GM12878 (cell line): Measurements from ENCODE around the gene OCA2. TPM values are rescaled to one million over a fixed set of nuclear protein-coding genes. Genes with fewer than 3 reads are reported as not detected.

Experiments
- ATAC-seq: fragments of 200-7000 bp; cut with Tn5 transposase; 3 replicates; pipeline ENCODE4 v1.9.1; 2020; ENCODE audit warnings: mild to moderate bottlenecking, moderate library complexity
- BruUV-seq: library from RNA; stranded (reverse); fragments of 400-500 nt; replicated peaks from 2 replicates; lab custom pipeline; 2021; lab: Mats Ljungman, UMichigan
- CTCF ChIA-PET: fragments of 300-600 bp; sonication (Branson Sonifier 250); formaldehyde crosslinking; extraction: SDS; loops from one replicate; lab custom pipeline; 2021; ENCODE audit warnings: inconsistent platforms; lab: Yijun Ruan, JAX
- POLR2A ChIA-PET: fragments of 350-600 bp; formaldehyde crosslinking; extraction: SDS; loops from one replicate; lab custom pipeline; 2021; ENCODE audit warnings: inconsistent platforms; lab: Charles Lee
- RAD21 ChIA-PET: fragments of 300-600 bp; sonication (Branson Sonifier 250); formaldehyde crosslinking; loops from one replicate; lab custom pipeline; 2023; ENCODE audit warnings: antibody characterized with exemption; ENCODE audit not compliant: unreplicated experiment; lab: Charles Lee
- SMC1A ChIA-PET: fragments of 300-600 bp; sonication (Branson Sonifier 250); formaldehyde crosslinking; loops from one replicate; lab custom pipeline; 2023; ENCODE audit not compliant: unreplicated experiment, uncharacterized antibody; lab: Charles Lee
- DNase-seq: peaks from one replicate; pipeline ENCODE4 v3.0.0-alpha.2; 2011; ENCODE audit warnings: low read depth, low spot score
- FAIRE-seq: peaks from 3 replicates; lab custom pipeline; 2011; peaks lifted over from hg19 to GRCh38; lab: Jason Lieb, UNC
- H2AFZ ChIP-seq: 2 replicates; pipeline ENCODE4 v1.6.0; 2011; ENCODE audit warnings: low read depth, low read length, control low read depth; ENCODE audit not compliant: control insufficient read depth
- H3K27ac ChIP-seq: 2 replicates; pipeline ENCODE4 v1.5.1; 2011; ENCODE audit warnings: control low read depth; ENCODE audit not compliant: control insufficient read depth, insufficient read depth
- H3K27me3 ChIP-seq, 2 experiments: replicated peaks in 1 of 2; 2 replicates each; pipeline versions ENCODE4 v1.6.0 to v1.6.1; 2011; ENCODE audit warnings: low read length in 1 of 2; ENCODE audit not compliant: control insufficient read depth in 2 of 2, insufficient read depth in 2 of 2
- H3K36me3 ChIP-seq, 2 experiments: 2 replicates each; pipeline ENCODE4 v1.5.1; 2011; ENCODE audit warnings: low read length in 1 of 2; ENCODE audit not compliant: control insufficient read depth in 2 of 2, insufficient read depth in 2 of 2
- H3K4me1 ChIP-seq: 2 replicates; pipeline ENCODE4 v1.6.1; 2011; ENCODE audit warnings: mild to moderate bottlenecking, low read length, moderate library complexity, mixed read lengths; ENCODE audit not compliant: control insufficient read depth, insufficient read depth
- H3K4me2 ChIP-seq: 2 replicates; pipeline ENCODE4 v1.6.0; 2011; ENCODE audit warnings: control low read depth; ENCODE audit not compliant: control insufficient read depth, insufficient read depth
- H3K4me3 ChIP-seq: fragments of 200-600 bp; sonication (generic); 2 replicates; pipeline ENCODE4 v1.5.1; 2016
- H3K79me2 ChIP-seq: 2 replicates; pipeline ENCODE4 v1.6.0; 2011; ENCODE audit warnings: low read length; ENCODE audit not compliant: control insufficient read depth, insufficient read depth
- H3K9ac ChIP-seq: 2 replicates; pipeline ENCODE4 v1.8.0; 2011; ENCODE audit warnings: low read length, control low read depth, mixed read lengths; ENCODE audit not compliant: control insufficient read depth, insufficient read depth
- H3K9me3 ChIP-seq: replicated peaks from 3 replicates; pipeline ENCODE4 v1.5.1; 2011; ENCODE audit warnings: mild to moderate bottlenecking, low read length; ENCODE audit not compliant: control insufficient read depth, insufficient read depth
- H4K20me1 ChIP-seq: 2 replicates; pipeline ENCODE4 v1.6.0; 2011; ENCODE audit not compliant: control insufficient read depth, insufficient read depth
- BACH1 ChIP-seq: fragments of 450-650 bp; IDR thresholded peaks from 2 replicates; pipeline ENCODE4 v1.6.1; 2017; ENCODE audit warnings: mild to moderate bottlenecking, borderline replicate concordance
- E2F8 ChIP-seq: fragments of 450-650 bp; IDR thresholded peaks from 2 replicates; pipeline ENCODE4 v1.6.1; 2018; ENCODE audit warnings: mild to moderate bottlenecking, low read depth, moderate library complexity; ENCODE audit not compliant: partially characterized antibody
- EGR1 ChIP-seq, 2 experiments: IDR thresholded peaks; 1 replicate in 1 of 2; 2 replicates in 1 of 2; pipeline ENCODE4 v1.6.1; 2011 to 2012; ENCODE audit warnings: low read depth in 2 of 2, low read length in 2 of 2, borderline replicate concordance in 1 of 2, mild to moderate bottlenecking in 1 of 2, moderate library complexity in 1 of 2
- JUNB ChIP-seq: IDR thresholded peaks from 2 replicates; pipeline ENCODE4 v1.6.1; 2016; ENCODE audit warnings: antibody characterized with exemption, mild to moderate bottlenecking
- MEF2B ChIP-seq: fragments of 450-650 bp; IDR thresholded peaks from 2 replicates; pipeline ENCODE4 v1.6.1; 2018; ENCODE audit warnings: mild to moderate bottlenecking, moderate library complexity; ENCODE audit not compliant: partially characterized antibody, poor library complexity, severe bottlenecking
- MLLT1 ChIP-seq: fragments of 450-650 bp; IDR thresholded peaks from 2 replicates; pipeline ENCODE4 v1.6.1; 2016; ENCODE audit warnings: mild to moderate bottlenecking
- MTA3 ChIP-seq: IDR thresholded peaks from 2 replicates; pipeline ENCODE4 v1.6.1; 2012; ENCODE audit warnings: low read length, inconsistent platforms, borderline replicate concordance
- MYC ChIP-seq: IDR thresholded peaks from 2 replicates; pipeline ENCODE4 v1.6.1; 2011; ENCODE audit warnings: mild to moderate bottlenecking, low read length, moderate library complexity, inconsistent platforms; ENCODE audit not compliant: insufficient read depth, insufficient replicate concordance, insufficient read length, severe bottlenecking
- NBN ChIP-seq: fragments of 450-650 bp; IDR thresholded peaks from 2 replicates; pipeline ENCODE4 v1.6.1; 2016
- NFYB ChIP-seq: IDR thresholded peaks from 2 replicates; pipeline ENCODE4 v1.6.1; 2011; ENCODE audit warnings: low read depth, mild to moderate bottlenecking, low read length, improper control_type of control experiment, moderate library complexity; ENCODE audit not compliant: insufficient read depth
- POU2F2 ChIP-seq: IDR thresholded peaks from 3 replicates; pipeline ENCODE4 v1.6.1; 2011; ENCODE audit warnings: low read depth, mild to moderate bottlenecking, low read length, borderline replicate concordance
- RAD51 ChIP-seq: fragments of 450-650 bp; IDR thresholded peaks from 2 replicates; pipeline ENCODE4 v1.6.1; 2016; ENCODE audit warnings: moderate library complexity, mild to moderate bottlenecking, inconsistent platforms
- SMAD1 ChIP-seq: fragments of 450-650 bp; IDR thresholded peaks from 2 replicates; pipeline ENCODE4 v1.6.1; 2018; ENCODE audit warnings: mild to moderate bottlenecking, low read depth; ENCODE audit not compliant: partially characterized antibody
- SUPT20H ChIP-seq: IDR thresholded peaks from 2 replicates; pipeline ENCODE4 v1.6.1; 2011; ENCODE audit warnings: low read depth, mild to moderate bottlenecking, low read length, moderate library complexity, borderline replicate concordance; ENCODE audit not compliant: control insufficient read depth
- SUZ12 ChIP-seq: fragments of 200-600 bp; sonication (generic); IDR thresholded peaks from one replicate; pipeline ENCODE4 v1.6.1; 2018; ENCODE audit warnings: antibody characterized with exemption, mild to moderate bottlenecking; ENCODE audit not compliant: unreplicated experiment
- TBL1XR1 ChIP-seq: IDR thresholded peaks from 2 replicates; pipeline ENCODE4 v1.6.1; 2012; ENCODE audit warnings: low read depth, low read length, improper control_type of control experiment
- ZNF622 ChIP-seq: fragments of 450-650 bp; IDR thresholded peaks from 2 replicates; pipeline ENCODE4 v1.6.1; 2017; ENCODE audit warnings: mild to moderate bottlenecking, inconsistent platforms
- WGBS: methylation state at CpG from one replicate; pipeline ENCODE4 v1.1.6; 2016; ENCODE audit warnings: low lambda C conversion rate; ENCODE audit not compliant: insufficient replicate concordance, insufficient coverage; ENCODE audit errors: missing lambda C conversion rate; 5-methylcytosine and 5-hydroxymethylcytosine counted together
- in situ Hi-C: fragments of 300-500 bp; cut with MboI; formaldehyde crosslinking; loops from 9 replicates; pipeline ENCODE4 v1.14.3; 2018; ENCODE audit warnings: mixed read lengths
- intact Hi-C: fragments of 100-400 bp; cut with micrococcal nuclease; formaldehyde crosslinking; loops from one replicate; pipeline ENCODE4 v1.14.2; 2022; ENCODE audit not compliant: unreplicated experiment
- polyA plus RNA-seq, 11 experiments: library from polyadenylated mRNA; depleted of rRNA in 4 of 11; unstranded in 6 of 11; stranded (reverse) in 5 of 11; fragments of >200 nt; fragmentation: Nextera tagmentation in 4 of 11; fragmentation: Illumina TruSeq in 1 of 11; extraction: Ambion mirVana in 4 of 11; extraction: Trizol in 1 of 11; gene quantifications; 1 replicate in 1 of 11; 2 replicates in 10 of 11; pipeline versions ENCODE4 v1.2.1 to v1.2.3, GENCODE V29; 2011 to 2016; ENCODE audit warnings: inconsistent platforms in 2 of 11, missing spikeins in 2 of 11, low read depth in 1 of 11
- total RNA-seq, 4 experiments: library from RNA; depleted of rRNA in 3 of 4; stranded (reverse); fragments of >200 nt in 3 of 4; fragmentation: Illumina TruSeq in 1 of 4; extraction: Trizol in 1 of 4; gene quantifications; 2 replicates each; pipeline versions ENCODE4 v1.2.1 to v1.2.3, GENCODE V29; 2013 to 2021
- TF ChIP-seq, protein P1 (sequence below): IDR thresholded peaks from 2 replicates; pipeline ENCODE4 v1.6.1; 2011; ENCODE audit warnings: borderline replicate concordance, low read depth, mild to moderate bottlenecking, moderate library complexity, low read length; ENCODE audit not compliant: insufficient read depth, poor library complexity, severe bottlenecking

OCA2 gene
- total and polyA plus RNA-seq, 10 of the 15 experiments (the other 5 are each of a cell fraction or from before 2014, with no cell fraction given): 0.04 to 1.8 TPM; not detected in 8

GRCh38 chr15:27762471-27762870, 336.6 kb downstream of the OCA2 start (continued):
- TF ChIP-seq, protein P1, sequence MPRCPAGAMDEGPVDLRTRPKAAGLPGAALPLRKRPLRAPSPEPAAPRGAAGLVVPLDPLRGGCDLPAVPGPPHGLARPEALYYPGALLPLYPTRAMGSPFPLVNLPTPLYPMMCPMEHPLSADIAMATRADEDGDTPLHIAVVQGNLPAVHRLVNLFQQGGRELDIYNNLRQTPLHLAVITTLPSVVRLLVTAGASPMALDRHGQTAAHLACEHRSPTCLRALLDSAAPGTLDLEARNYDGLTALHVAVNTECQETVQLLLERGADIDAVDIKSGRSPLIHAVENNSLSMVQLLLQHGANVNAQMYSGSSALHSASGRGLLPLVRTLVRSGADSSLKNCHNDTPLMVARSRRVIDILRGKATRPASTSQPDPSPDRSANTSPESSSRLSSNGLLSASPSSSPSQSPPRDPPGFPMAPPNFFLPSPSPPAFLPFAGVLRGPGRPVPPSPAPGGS: no peak
- TF ChIP-seq MYC (no peak), E2F8 (no peak)

DNA sequence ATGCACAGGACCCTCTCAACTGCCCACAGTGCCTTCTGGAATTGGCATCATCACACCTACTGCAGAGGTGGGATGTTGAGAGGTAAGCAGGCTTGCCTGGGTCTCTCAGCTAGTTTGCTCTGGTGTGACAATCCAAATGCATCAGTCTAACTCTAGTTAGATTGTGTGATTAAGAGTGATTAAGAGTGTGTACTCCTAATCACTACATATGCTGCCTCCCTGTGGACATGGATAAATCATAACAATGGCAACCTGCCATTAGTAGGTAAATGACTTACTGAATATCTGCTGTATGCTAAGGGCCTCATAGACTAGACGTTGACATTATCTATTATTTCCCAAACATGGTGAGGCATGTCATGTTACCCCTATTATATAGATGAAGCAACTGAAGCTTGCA, 342.1 kb downstream of the OCA2 start:
- Histone ChIP-seq H4K20me1 (no peaks in the 10 kb centered on the region), H3K4me2 (no peak overlapping the region), H3K36me3 (no peaks in the 10 kb centered on the region), H3K27ac (no peak overlapping the region), H3K9ac (no peak overlapping the region), H3K79me2 (no peaks in the 10 kb centered on the region), H3K4me1 (no peaks in the 10 kb centered on the region), H3K9me3 (no peaks in the 10 kb centered on the region; the same call in 2 of the 3 replicates), H3K27me3 (no peaks in the 10 kb centered on the region), H3K4me3 (no peak overlapping the region), H2AFZ (no peak overlapping the region)
- WGBS: 0% methylated on average over 1 of the region's 1 CpG
- no TSS peak for BruUV-seq
- ChIA-PET RAD21 (no interaction called here), CTCF (no interaction called here), SMC1A (no interaction called here), POLR2A (no interaction called here)
- no peak for TF ChIP-seq ZNF622
- no peak for TF ChIP-seq EGR1 (IDR thresholded peaks at IDR 0.05; ENCODE audit: borderline replicate concordance in 1 of 2, low read depth in 2 of 2, low read length in 2 of 2)
- no peak for TF ChIP-seq BACH1
- no peak for TF ChIP-seq MLLT1
- TF ChIP-seq SUPT20H: no peak
- TF ChIP-seq NFYB: no peak
- no peak for TF ChIP-seq TBL1XR1
- TF ChIP-seq NBN: no peak
- no peak for TF ChIP-seq MTA3
- TF ChIP-seq POU2F2: no peak
- TF ChIP-seq JUNB: no peak
- TF ChIP-seq RAD51: no peak
- no peak for TF ChIP-seq SUZ12
- no peak for TF ChIP-seq MEF2B
- TF ChIP-seq SMAD1: no peak
- no peak for FAIRE-seq
- in situ Hi-C loops (no loop called here), intact Hi-C loops (no loop called here)
- no peak for DNase-seq
- ATAC-seq: no peak
